Adipose tissue (tissue), 3 donors: Measurements from ENCODE around the gene FXN. TPM values are rescaled to one million over a fixed set of nuclear protein-coding genes. Genes with fewer than 3 reads are reported as not detected.
"Not testable (repeated sequence)": the region's sequence is repeated elsewhere in the genome, so short reads cannot be mapped to it uniquely, and the experiment has no call there.

Source experiments
- H3K27ac ChIP-seq: one replicate; pipeline ENCODE4 v1.5.1; 2013; ENCODE audit warnings: low read depth, low read length
- WGBS, 3 donors: extraction: QIAGEN DNeasy Blood & Tissue Kit; methylation state at CpG; one replicate each; pipeline ENCODE4 v1.1.7; 2013; 5-methylcytosine and 5-hydroxymethylcytosine counted together
- polyA plus RNA-seq, 3 donors: library from polyadenylated mRNA; stranded (reverse); fragments of 200-250 nt; gene quantifications; one replicate each; pipeline ENCODE4 v1.2.3, GENCODE V29; 2013
- donor health status: healthy with polysubstance abuse.
- donor health status: Bipolar disorder and iron deficiency.
- donor health status: healthy.

The FXN gene
- 10 to 100 TPM in 2 of 3 donors, 1 to 10 TPM in 1; 8.3 to 15.2 (median 12.1) TPM for polyA plus RNA-seq

DNA sequence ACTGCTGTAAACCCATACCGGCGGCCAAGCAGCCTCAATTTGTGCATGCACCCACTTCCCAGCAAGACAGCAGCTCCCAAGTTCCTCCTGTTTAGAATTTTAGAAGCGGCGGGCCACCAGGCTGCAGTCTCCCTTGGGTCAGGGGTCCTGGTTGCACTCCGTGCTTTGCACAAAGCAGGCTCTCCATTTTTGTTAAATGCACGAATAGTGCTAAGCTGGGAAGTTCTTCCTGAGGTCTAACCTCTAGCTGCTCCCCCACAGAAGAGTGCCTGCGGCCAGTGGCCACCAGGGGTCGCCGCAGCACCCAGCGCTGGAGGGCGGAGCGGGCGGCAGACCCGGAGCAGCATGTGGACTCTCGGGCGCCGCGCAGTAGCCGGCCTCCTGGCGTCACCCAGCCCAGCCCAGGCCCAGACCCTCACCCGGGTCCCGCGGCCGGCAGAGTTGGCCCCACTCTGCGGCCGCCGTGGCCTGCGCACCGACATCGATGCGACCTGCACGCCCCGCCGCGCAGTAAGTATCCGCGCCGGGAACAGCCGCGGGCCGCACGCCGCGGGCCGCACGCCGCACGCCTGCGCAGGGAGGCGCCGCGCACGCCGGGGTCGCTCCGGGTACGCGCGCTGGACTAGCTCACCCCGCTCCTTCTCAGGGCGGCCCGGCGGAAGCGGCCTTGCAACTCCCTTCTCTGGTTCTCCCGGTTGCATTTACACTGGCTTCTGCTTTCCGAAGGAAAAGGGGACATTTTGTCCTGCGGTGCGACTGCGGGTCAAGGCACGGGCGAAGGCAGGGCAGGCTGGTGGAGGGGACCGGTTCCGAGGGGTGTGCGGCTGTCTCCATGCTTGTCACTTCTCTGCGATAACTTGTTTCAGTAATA is at the start of gene FXN:
FXN (plus strand) TSS at position 315 of the 871 bp plus-strand sequence; CDS start at position 346, 31 bp downstream.
- H3K27ac ChIP-seq, result no peak within 1 kb of the TSS
- 0 to 1% (median 1%) methylated on average over 67 to 75 of the region's 75 CpGs for WGBS, 3 donors

GRCh38 chr9:68986949-68987348 is 48.6 kb upstream of the FXN start:
- 95 to 96% (median 96%) methylated on average over 7 of the region's 7 CpGs for WGBS, 3 donors
- not testable (repeated sequence) for H3K27ac ChIP-seq

DNA sequence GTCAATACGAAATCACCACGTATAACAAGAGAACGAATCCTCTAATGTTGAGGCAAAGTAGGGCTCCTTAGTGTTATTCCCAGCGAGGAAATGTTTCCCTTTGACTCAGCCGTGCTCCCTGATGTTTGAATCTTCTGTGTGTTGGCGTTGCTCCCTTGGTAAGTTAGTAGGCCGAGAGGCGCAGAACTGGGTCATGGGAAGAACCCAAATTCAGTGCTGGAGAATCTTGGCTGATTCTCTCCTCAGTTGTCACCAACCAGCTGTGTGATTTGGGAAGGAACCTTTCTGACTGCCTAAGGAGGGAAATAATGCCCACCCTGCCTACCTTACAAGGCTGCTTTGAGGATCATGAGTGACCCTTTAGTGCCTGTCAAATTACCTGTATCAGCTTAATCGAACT is 44.1 kb upstream of the FXN start:
- WGBS, 3 donors, result 75 to 91% (median 84%) methylated on average over 9 of the region's 9 CpGs
- H3K27ac ChIP-seq, result no peak overlapping the region

GRCh38 chr9:68995776-68996175 is 39.8 kb upstream of the FXN start:
- WGBS, 3 donors, result 49 to 77% (median 50%) methylated on average over 3 of the region's 3 CpGs
- H3K27ac ChIP-seq, result no peak overlapping the region

DNA sequence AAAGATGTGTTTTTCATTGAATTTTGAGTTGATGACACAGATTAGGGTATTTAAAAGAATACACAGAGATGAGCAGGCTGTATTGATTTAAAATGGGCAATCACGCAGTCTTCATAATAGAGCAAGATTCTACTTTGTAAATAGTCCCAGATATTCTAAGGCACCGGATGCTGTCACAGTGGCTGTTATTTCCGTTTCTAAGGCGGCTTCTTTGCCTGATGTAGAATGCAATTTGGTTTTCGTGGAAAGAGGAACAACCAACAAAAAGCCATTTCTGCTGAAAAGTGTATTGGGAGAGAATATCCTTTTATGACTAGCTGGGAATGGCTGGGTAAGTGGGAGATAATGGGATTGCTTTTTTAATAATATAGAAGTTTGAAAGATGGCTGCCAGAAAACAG is 39.1 kb upstream of the FXN start:
- 60 to 88% (median 65%) methylated on average over 5 of the region's 5 CpGs for WGBS, 3 donors
- no peak overlapping the region for H3K27ac ChIP-seq

GRCh38 chr9:68997666-68998065 is 37.9 kb upstream of the FXN start:
- 58 to 80% (median 73%) methylated on average over 3 of the region's 3 CpGs for WGBS, 3 donors
- H3K27ac ChIP-seq, result no peak overlapping the region

- no peak overlapping the region for H3K27ac ChIP-seq
- 56 to 58% (median 56%) methylated on average over 4 of the region's 4 CpGs for WGBS, 3 donors
Observed at GRCh38 chr9:68998385-68998784, 37.2 kb upstream of the FXN start.

- no peak overlapping the region for H3K27ac ChIP-seq
- WGBS, 3 donors, result 48 to 68% (median 56%) methylated on average over 5 of the region's 5 CpGs
Observed at GRCh38 chr9:68998812-68999211, 36.7 kb upstream of the FXN start.

GRCh38 chr9:68999393-69000105 is 36.0 kb upstream of the FXN start:
- 30 to 38% (median 34%) methylated on average over 10 of the region's 10 CpGs for WGBS, 3 donors
- H3K27ac ChIP-seq, result no peak overlapping the region

- no peak overlapping the region for H3K27ac ChIP-seq
- WGBS, 3 donors, result 68 to 71% (median 70%) methylated on average over 8 of the region's 8 CpGs
Observed at GRCh38 chr9:69001921-69002320, 33.6 kb upstream of the FXN start.

DNA sequence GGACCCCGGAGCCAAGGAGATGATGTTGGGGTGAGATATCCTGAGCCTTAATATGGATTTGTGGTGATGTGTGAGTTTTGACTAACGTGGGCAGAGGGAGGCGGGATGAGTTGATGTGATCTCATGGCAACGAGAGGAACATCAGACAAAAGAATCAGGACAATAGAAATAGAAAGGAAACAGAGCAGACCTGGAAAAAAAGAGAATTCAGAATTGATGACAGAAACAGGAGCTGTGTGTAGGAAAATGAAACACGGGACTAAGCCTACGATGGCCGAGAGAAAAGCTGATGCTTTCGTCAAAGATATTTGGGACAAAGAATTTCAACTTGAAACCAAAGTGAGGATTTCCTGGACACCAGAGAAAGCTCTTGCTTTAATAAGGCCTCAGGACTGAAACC is 32.5 kb upstream of the FXN start:
- H3K27ac ChIP-seq, result no peak overlapping the region
- WGBS, 3 donors, result 76 to 78% (median 77%) methylated on average over 8 of the region's 8 CpGs

- WGBS, 3 donors, result 60 to 63% (median 63%) methylated on average over 2 of the region's 2 CpGs
- no peak overlapping the region for H3K27ac ChIP-seq
Observed at GRCh38 chr9:69004836-69005235, 30.7 kb upstream of the FXN start.

- WGBS, 3 donors, result 69 to 82% (median 72%) methylated on average over 1 of the region's 1 CpG
- no peak overlapping the region for H3K27ac ChIP-seq
Observed at GRCh38 chr9:69009708-69010107, 25.8 kb upstream of the FXN start.

- H3K27ac ChIP-seq, result no peak overlapping the region
- 53 to 82% (median 54%) methylated on average over 18 of the region's 18 CpGs for WGBS, 3 donors
Observed at GRCh38 chr9:69012696-69013381, 22.7 kb upstream of the FXN start.

- WGBS, 3 donors, result 95 to 97% (median 96%) methylated on average over 26 of the region's 26 CpGs
- no peak overlapping the region for H3K27ac ChIP-seq
Observed at GRCh38 chr9:69013382-69013727, 22.2 kb upstream of the FXN start.

GRCh38 chr9:69014013-69014412 is 21.5 kb upstream of the FXN start, which contains the start of gene PRKACG:
TSS of gene PRKACG (minus strand) at chr9:69014113. CDS start at chr9:69014092, 21 bp downstream.
- no peak within 1 kb of the TSS for H3K27ac ChIP-seq
- WGBS, 3 donors, result 97 to 99% (median 98%) methylated on average over 23 to 29 of the region's 29 CpGs

DNA sequence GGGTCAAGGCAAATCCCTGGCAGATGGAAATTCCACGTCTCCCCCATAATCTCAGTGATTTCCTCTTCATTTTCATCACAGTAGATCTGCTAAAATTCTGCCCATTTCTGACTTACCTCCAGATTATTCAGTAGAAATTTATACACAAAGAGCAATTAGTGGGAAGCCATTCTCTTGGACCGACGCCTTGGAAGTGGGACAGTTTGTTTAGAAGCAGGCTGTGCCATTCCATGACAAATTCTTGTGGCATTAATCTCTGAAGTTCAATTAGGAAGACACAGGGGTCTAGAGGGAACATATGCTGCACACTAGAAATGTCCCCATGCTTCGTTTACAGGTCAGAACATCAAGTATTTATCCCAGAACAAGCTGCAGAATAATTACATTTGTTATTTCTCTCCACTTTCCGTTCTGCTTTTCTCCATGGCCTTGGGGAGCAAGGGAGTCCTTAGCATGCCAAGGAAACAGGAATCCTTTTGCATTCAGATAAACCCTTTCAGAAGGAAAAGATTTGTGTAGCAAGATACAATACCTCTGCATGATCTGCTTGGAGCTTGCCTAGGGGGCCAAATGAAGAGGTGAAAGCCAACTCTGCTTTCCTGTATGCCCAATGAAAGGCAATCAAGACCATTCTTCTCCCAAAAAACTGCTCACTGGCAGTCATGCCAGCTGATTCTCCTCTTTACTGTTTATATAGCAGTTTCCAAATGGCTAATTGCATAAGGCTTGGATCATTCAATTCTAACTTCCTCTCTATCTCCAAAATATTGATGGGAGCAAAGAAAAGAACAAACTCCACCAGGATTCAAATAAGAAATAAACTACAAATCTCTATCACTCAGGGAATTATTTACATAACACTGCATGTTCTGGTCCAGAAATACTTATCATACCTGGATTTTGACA is 19.1 kb upstream of the FXN start:
- no peak overlapping the region for H3K27ac ChIP-seq
- WGBS, 3 donors, result 67 to 68% (median 67%) methylated on average over 5 of the region's 5 CpGs

DNA sequence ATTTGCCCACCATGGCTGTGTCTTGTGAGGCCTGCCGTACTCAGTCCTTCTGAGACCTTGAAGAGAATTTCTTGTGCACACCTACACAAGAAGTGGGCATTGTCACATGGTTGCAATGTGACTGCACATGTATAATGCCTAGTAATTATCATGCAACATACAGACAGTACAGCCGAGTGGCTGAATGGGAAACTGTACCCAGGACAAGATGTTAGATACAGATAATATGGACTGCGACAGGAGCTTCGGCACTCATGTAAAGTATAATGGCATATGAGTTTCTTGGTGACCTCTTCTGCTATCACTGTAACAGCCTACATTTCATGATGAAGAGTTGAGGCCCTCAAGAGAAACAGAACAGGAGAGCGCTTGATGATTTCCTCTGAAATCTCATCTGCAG is 16.8 kb upstream of the FXN start:
- no peak overlapping the region for H3K27ac ChIP-seq
- WGBS, 3 donors, result 71 to 77% (median 74%) methylated on average over 5 of the region's 5 CpGs
